CD8-positive, alpha-beta memory T cell (primary cell): ENCODE results near the gene OSBPL3. TPM values are rescaled to one million over a fixed set of nuclear protein-coding genes. Genes with fewer than 3 reads are reported as not detected.

Experiments
- CTCF ChIA-PET: fragments of 350-600 bp; sonication (Branson Sonifier 250); formaldehyde crosslinking; loops from one replicate; lab custom pipeline; 2021; ENCODE audit warnings: antibody characterized with exemption; lab: Charles Lee
- POLR2A ChIA-PET: fragments of 350-600 bp; sonication (Branson Sonifier 250); formaldehyde crosslinking; loops from one replicate; lab custom pipeline; 2021; ENCODE audit warnings: antibody characterized with exemption; lab: Charles Lee
- DNase-seq, 5 donors: peaks; one replicate each; pipeline versions ENCODE4 v3.0.0 to v3.0.0-alpha.2; 2020 to 2022; ENCODE audit warnings: mixed read lengths in 1 of 5
- H3K27ac ChIP-seq: one replicate; pipeline ENCODE4 v1.7.0; 2013; ENCODE audit warnings: low read depth, mild to moderate bottlenecking, low read length, moderate library complexity
- H3K27me3 ChIP-seq: 2 replicates; pipeline ENCODE4 v1.7.0; 2013; ENCODE audit warnings: low read length, mild to moderate bottlenecking; ENCODE audit not compliant: insufficient read depth, poor library complexity, severe bottlenecking
- H3K36me3 ChIP-seq: 2 replicates; pipeline ENCODE4 v1.7.0; 2013; ENCODE audit warnings: mild to moderate bottlenecking, low read length, moderate library complexity; ENCODE audit not compliant: insufficient read depth
- H3K4me1 ChIP-seq: 2 replicates; pipeline ENCODE4 v1.7.0; 2013; ENCODE audit warnings: mild to moderate bottlenecking, low read length, moderate library complexity; ENCODE audit not compliant: insufficient read depth
- H3K4me3 ChIP-seq: 2 replicates; pipeline ENCODE4 v1.7.0; 2013; ENCODE audit warnings: mild to moderate bottlenecking, low read length
- H3K9me3 ChIP-seq: 2 replicates; pipeline ENCODE4 v1.7.0; 2013; ENCODE audit warnings: mild to moderate bottlenecking, low read length
- H3K27ac Mint-ChIP-seq, 8 donors: one replicate each; pipeline ENCODE4 v1.8.0; 2020 to 2021; ENCODE audit warnings: mixed read lengths in 8 of 8, mild to moderate bottlenecking in 6 of 8, inconsistent platforms in 3 of 8, moderate library complexity in 3 of 8
- H3K27me3 Mint-ChIP-seq, 2 donors: one replicate each; pipeline ENCODE4 v1.8.0; 2020 to 2021; ENCODE audit warnings: mixed read lengths in 2 of 2, mild to moderate bottlenecking in 1 of 2, moderate library complexity in 1 of 2
- H3K36me3 Mint-ChIP-seq, 3 donors: one replicate each; pipeline ENCODE4 v1.8.0; 2020 to 2021; ENCODE audit warnings: mixed read lengths in 3 of 3, inconsistent platforms in 1 of 3, mild to moderate bottlenecking in 1 of 3
- H3K4me1 Mint-ChIP-seq, 3 donors: one replicate each; pipeline ENCODE4 v1.8.0; 2020 to 2021; ENCODE audit warnings: mixed read lengths in 3 of 3, inconsistent platforms in 1 of 3, mild to moderate bottlenecking in 1 of 3
- H3K4me3 Mint-ChIP-seq, 7 donors: one replicate each; pipeline ENCODE4 v1.8.0; 2020 to 2021; ENCODE audit warnings: mixed read lengths in 7 of 7, mild to moderate bottlenecking in 6 of 7, moderate library complexity in 4 of 7, inconsistent platforms in 2 of 7
- H3K9me3 Mint-ChIP-seq, 5 donors: one replicate each; pipeline ENCODE4 v1.8.0; 2020 to 2022; ENCODE audit warnings: mixed read lengths in 5 of 5, mild to moderate bottlenecking in 3 of 5, moderate library complexity in 2 of 5, inconsistent platforms in 1 of 5
- polyA plus RNA-seq: library from polyadenylated mRNA; unstranded; fragments of 300-500 nt; fragmentation: Illumina TruSeq; gene quantifications from one replicate; pipeline ENCODE4 v1.2.3, GENCODE V29; 2021
- total RNA-seq, 2 experiments: library from RNA; stranded (reverse); gene quantifications; one replicate each; pipeline ENCODE4 v1.2.3, GENCODE V29; 2021

Gene OSBPL3
- total and polyA plus RNA-seq, 3 experiments from 2014 or later, result 16.4 to 72.5 (median 71.7) TPM

- Histone ChIP-seq H3K9me3 (no peaks in the 10 kb centered on the region), H3K4me1 (peaks cover 10% of the 10 kb centered on the region), H3K27ac (no peak overlapping the region), H3K27me3 (peaks cover 26% of the 10 kb centered on the region), H3K4me3 (no peak overlapping the region), H3K36me3 (no peaks in the 10 kb centered on the region)
- POLR2A ChIA-PET, result no interaction called here
- no peak for DNase-seq
- peaks cover 18 to 27% (median 22%) of the 10 kb centered on the region in 3 donors for H3K4me1 Mint-ChIP-seq
- peak overlapping the region in 2 of 7 donors; percentile 5 to 80 for H3K4me3 Mint-ChIP-seq
- no peaks in the 10 kb centered on the region for H3K36me3 Mint-ChIP-seq
- H3K27ac Mint-ChIP-seq, result peak overlapping the region in 1 of 8 donors; percentile 0
- H3K27me3 Mint-ChIP-seq, result peaks cover 50 to 73% of the 10 kb centered on the region in 2 donors
- CTCF ChIA-PET, result interaction anchor here (1.8 kb wide), 1 partner anchor 28 kb away, joined by 4 read pairs; no protein-coding TSS in a partner anchor
- H3K9me3 Mint-ChIP-seq, result no peaks in the 10 kb centered on the region
These were observed 225.0 kb downstream of the OSBPL3 start for GRCh38 chr7:24754906-24755506.

- no peak for DNase-seq
- Mint-ChIP-seq H3K9me3 (no peaks in the 10 kb centered on the region), H3K4me1 (peaks cover 14 to 20% (median 18%) of the 10 kb centered on the region in 3 donors), H3K27me3 (peaks cover 38 to 66% of the 10 kb centered on the region in 2 donors), H3K27ac (no peak overlapping the region), H3K36me3 (peaks cover 0 to 5% (median 0%) of the 10 kb centered on the region in 3 donors), H3K4me3 (no peak overlapping the region)
- H3K27me3 ChIP-seq, result peaks cover 7% of the 10 kb centered on the region
- no peaks in the 10 kb centered on the region for H3K9me3 ChIP-seq
- no peak overlapping the region for H3K27ac ChIP-seq
- no peak overlapping the region for H3K4me3 ChIP-seq
- CTCF ChIA-PET, result no interaction called here
- POLR2A ChIA-PET, result no interaction called here
- H3K4me1 ChIP-seq, result peaks cover 10% of the 10 kb centered on the region
- no peaks in the 10 kb centered on the region for H3K36me3 ChIP-seq
These were observed 227.7 kb downstream of the OSBPL3 start for GRCh38 chr7:24752073-24752800.

- CTCF ChIA-PET, result no interaction called here
- H3K4me3 ChIP-seq, result no peak overlapping the region
- POLR2A ChIA-PET, result no interaction called here
These were observed 228.5 kb downstream of the OSBPL3 start for GRCh38 chr7:24751484-24751883.

GRCh38 chr7:24750441-24751055 lies 229.4 kb downstream of the OSBPL3 start:
- H3K4me3 Mint-ChIP-seq, result no peak overlapping the region
- no peak overlapping the region for H3K4me3 ChIP-seq
- CTCF ChIA-PET, result no interaction called here
- no peak overlapping the region for H3K27ac ChIP-seq
- H3K27me3 Mint-ChIP-seq, result peaks cover 27 to 68% of the 10 kb centered on the region in 2 donors
- no peak overlapping the region for H3K27ac Mint-ChIP-seq
- peaks cover 0 to 5% (median 0%) of the 10 kb centered on the region in 3 donors for H3K36me3 Mint-ChIP-seq
- POLR2A ChIA-PET, result no interaction called here
- no peaks in the 10 kb centered on the region for H3K27me3 ChIP-seq
- H3K36me3 ChIP-seq, result no peaks in the 10 kb centered on the region
- H3K9me3 ChIP-seq, result no peaks in the 10 kb centered on the region
- H3K4me1 Mint-ChIP-seq, result peaks cover 2 to 11% (median 5%) of the 10 kb centered on the region in 3 donors
- H3K9me3 Mint-ChIP-seq, result no peaks in the 10 kb centered on the region
- no peak for DNase-seq
- H3K4me1 ChIP-seq, result no peaks in the 10 kb centered on the region

More at GRCh38 chr7:24751484-24751883, 228.5 kb downstream of the OSBPL3 start:
- Histone ChIP-seq H3K27ac (no peak overlapping the region), H3K9me3 (no peaks in the 10 kb centered on the region), H3K36me3 (no peaks in the 10 kb centered on the region), H3K4me1 (peaks cover 8% of the 10 kb centered on the region), H3K27me3 (peaks cover 5% of the 10 kb centered on the region)
- H3K9me3 Mint-ChIP-seq, result no peaks in the 10 kb centered on the region
- H3K27me3 Mint-ChIP-seq, result peaks cover 35 to 70% of the 10 kb centered on the region in 2 donors
- no peak overlapping the region for H3K27ac Mint-ChIP-seq
- H3K4me1 Mint-ChIP-seq, result peaks cover 11 to 20% (median 14%) of the 10 kb centered on the region in 3 donors
- H3K4me3 Mint-ChIP-seq, result no peak overlapping the region
- DNase-seq, result no peak
- H3K36me3 Mint-ChIP-seq, result peaks cover 0 to 5% (median 0%) of the 10 kb centered on the region in 3 donors

- POLR2A ChIA-PET, result no interaction called here
These were observed 231.5 kb downstream of the OSBPL3 start for GRCh38 chr7:24748521-24748920.

More at GRCh38 chr7:24748521-24748920, 231.5 kb downstream of the OSBPL3 start:
- H3K4me1 Mint-ChIP-seq, result no peaks in the 10 kb centered on the region
- peaks cover 0 to 5% (median 0%) of the 10 kb centered on the region in 3 donors for H3K36me3 Mint-ChIP-seq
- no peaks in the 10 kb centered on the region for H3K4me1 ChIP-seq
- no peak overlapping the region for H3K4me3 Mint-ChIP-seq
- no peak overlapping the region for H3K27ac ChIP-seq
- no peaks in the 10 kb centered on the region for H3K36me3 ChIP-seq
- no peak overlapping the region for H3K27ac Mint-ChIP-seq
- H3K4me3 ChIP-seq, result no peak overlapping the region
- H3K9me3 Mint-ChIP-seq, result no peaks in the 10 kb centered on the region
- no peaks in the 10 kb centered on the region for H3K27me3 ChIP-seq
- CTCF ChIA-PET, result no interaction called here
- DNase-seq, result no peak
- H3K27me3 Mint-ChIP-seq, result peaks cover 23 to 63% of the 10 kb centered on the region in 2 donors
- H3K9me3 ChIP-seq, result no peaks in the 10 kb centered on the region

Other genes starting within 250 kb of the OSBPL3 start
- 1 to 10 TPM; 3.7 to 3.9 TPM for gene GSDME, start 222.7 kb downstream of the OSBPL3 start, total RNA-seq
- gene GSDME, start 222.7 kb downstream of the OSBPL3 start, polyA plus RNA-seq, result 0.26 TPM
- gene CYCS, start 145.1 kb upstream of the OSBPL3 start, total RNA-seq, result 100 to 1,000 TPM; 294 to 324 TPM
- gene CYCS, start 145.1 kb upstream of the OSBPL3 start, polyA plus RNA-seq, result 148 TPM
- gene NPVF, start 248.3 kb upstream of the OSBPL3 start, total RNA-seq, result not detected
- not detected for gene NPVF, start 248.3 kb upstream of the OSBPL3 start, polyA plus RNA-seq